ENCODE measurements around the gene TMEM242.

- TF ChIP-seq CTCF (IDR thresholded peaks at IDR 0.05) (no peak), ZBTB43 (CRISPR knock-in tag; IDR thresholded peaks at IDR 0.05) (no peak), MYBL2 (CRISPR knock-in tag; IDR thresholded peaks at IDR 0.05) (no peak), CREB1 (CRISPR knock-in tag; IDR thresholded peaks at IDR 0.05) (no peak), GRHL2 (CRISPR knock-in tag; IDR thresholded peaks at IDR 0.05; ENCODE audit: insufficient replicate concordance, severe bottlenecking) (no peak), NR1H2 (CRISPR knock-in tag; IDR thresholded peaks at IDR 0.05) (no peak), USF1 (CRISPR knock-in tag; IDR thresholded peaks at IDR 0.05) (no peak), ZNF263 (CRISPR knock-in tag; IDR thresholded peaks at IDR 0.05; ENCODE audit: low read depth) (no peak), GABPB1 (CRISPR knock-in tag; IDR thresholded peaks at IDR 0.05) (no peak), IRF2 (CRISPR knock-in tag; IDR thresholded peaks at IDR 0.05; ENCODE audit: borderline replicate concordance, low read depth) (no peak), NR2C2 (CRISPR knock-in tag; IDR thresholded peaks at IDR 0.05) (no peak)
These were observed 32.5 kb downstream of the TMEM242 start for GRCh38 chr6:157290797-157291196.
